HepG2 (cell line): ENCODE data around the gene KRT24.

Experiments
- CTCF ChIP-seq: sonication (generic); formaldehyde crosslinking; IDR thresholded peaks from 2 replicates; pipeline ENCODE4 v1.5.0; 2020; ENCODE audit warnings: mild to moderate bottlenecking, missing genetic modification reagents, moderate library complexity
- EZH2 ChIP-seq: conservative IDR thresholded peaks from 2 replicates; pipeline ENCODE4 v1.6.1; 2012; ENCODE audit warnings: mild to moderate bottlenecking, low read depth, low read length, moderate library complexity
- FOXJ3 ChIP-seq: sonication (generic); formaldehyde crosslinking; IDR thresholded peaks from 2 replicates; pipeline ENCODE4 v1.4.0; 2020; ENCODE audit warnings: missing genetic modification reagents, mild to moderate bottlenecking, borderline replicate concordance
- KAT7 ChIP-seq: IDR thresholded peaks from 2 replicates; pipeline ENCODE4 v1.6.1; 2018; ENCODE audit warnings: borderline replicate concordance, missing compliant biosample characterization
- MTA1 ChIP-seq: sonication (generic); formaldehyde crosslinking; IDR thresholded peaks from 2 replicates; pipeline ENCODE4 v1.4.0; 2020; ENCODE audit warnings: missing genetic modification reagents, mild to moderate bottlenecking, borderline replicate concordance
- MYC ChIP-seq: sonication (generic); formaldehyde crosslinking; IDR thresholded peaks from 2 replicates; pipeline ENCODE4 v1.9.0; 2021; ENCODE audit warnings: missing genetic modification reagents, borderline replicate concordance
- POLR2AphosphoS2 ChIP-seq: IDR thresholded peaks from 2 replicates; pipeline ENCODE4 v1.6.1; 2011; ENCODE audit warnings: low read depth, low read length, improper control_type of control experiment
- RBM22 ChIP-seq: fragments of 200-400 bp; formaldehyde crosslinking; optimal IDR thresholded peaks from 2 replicates; pipeline ENCODE3; 2017; ENCODE audit warnings: mild to moderate bottlenecking, low read length, moderate library complexity
- SALL1 ChIP-seq: sonication (generic); formaldehyde crosslinking; IDR thresholded peaks from 2 replicates; pipeline ENCODE4 v1.8.0; 2022; ENCODE audit warnings: mild to moderate bottlenecking, missing genetic modification reagents
- SIN3A ChIP-seq: IDR thresholded peaks from 2 replicates; pipeline ENCODE4 v1.6.1; 2011; ENCODE audit warnings: low read depth, mild to moderate bottlenecking, control low read depth, low read length, borderline replicate concordance
- YY1 ChIP-seq: IDR thresholded peaks from 2 replicates; pipeline ENCODE4 v1.6.1; 2011; ENCODE audit warnings: low read length, low read depth, moderate library complexity, mild to moderate bottlenecking; ENCODE audit not compliant: insufficient read depth, insufficient replicate concordance
- ZNF18 ChIP-seq: sonication (generic); formaldehyde crosslinking; IDR thresholded peaks from 2 replicates; pipeline ENCODE4 v1.8.0; 2022; ENCODE audit warnings: mild to moderate bottlenecking, missing genetic modification reagents; ENCODE audit not compliant: insufficient replicate concordance
- ZNF724P ChIP-seq: sonication (generic); formaldehyde crosslinking; IDR thresholded peaks from 2 replicates; pipeline ENCODE4 v1.8.0; 2022; ENCODE audit warnings: missing genetic modification reagents, borderline replicate concordance
- ZXDC ChIP-seq: sonication (generic); formaldehyde crosslinking; IDR thresholded peaks from 2 replicates; pipeline ENCODE4 v1.5.0; 2020; ENCODE audit warnings: mild to moderate bottlenecking, missing genetic modification reagents

- TF ChIP-seq FOXJ3 (CRISPR knock-in tag) (no peak), SALL1 (CRISPR knock-in tag) (no peak), MYC (CRISPR knock-in tag) (no peak), POLR2AphosphoS2 (no peak), CTCF (CRISPR knock-in tag) (no peak), SIN3A (no peak), ZXDC (CRISPR knock-in tag) (no peak), ZNF18 (no peak), RBM22 (no peak), YY1 (no peak), EZH2 (no peak), MTA1 (CRISPR knock-in tag) (no peak), ZNF724P (CRISPR knock-in tag) (no peak), KAT7 (CRISPR knock-in tag) (no peak)
Measured at GRCh38 chr17:40724656-40725055, 21.1 kb upstream of the KRT24 start.
